ENCODE measurements around the gene JAZF1.

DNA sequence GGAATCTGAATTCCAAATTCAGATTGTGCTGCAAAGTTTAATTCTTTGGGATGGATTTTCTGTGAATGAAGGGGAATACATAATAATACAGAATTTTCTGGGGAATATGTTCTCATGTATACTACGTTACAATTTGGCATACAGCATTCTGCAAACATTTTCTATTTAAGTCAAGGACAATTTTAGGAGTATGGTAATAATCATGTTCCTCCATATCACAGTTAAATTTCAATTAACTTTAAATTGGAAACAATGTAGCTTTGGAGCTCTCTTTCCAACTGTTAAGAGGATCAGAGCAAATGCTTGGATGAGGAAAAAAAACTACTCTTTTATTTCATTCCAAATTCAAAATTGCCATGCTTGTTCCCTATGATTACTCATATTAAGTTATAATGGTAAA, 217.5 kb downstream of the JAZF1 start:
- TF ChIP-seq TAF1 (IDR thresholded peaks at IDR 0.05; ENCODE audit: borderline replicate concordance, insufficient read depth, low read length) (no peak), POLR2AphosphoS5 (IDR thresholded peaks at IDR 0.05; ENCODE audit: low read depth, low read length) (no peak), SIN3A (IDR thresholded peaks at IDR 0.05; ENCODE audit: borderline replicate concordance, insufficient read depth, low read length) (no peak)
- TF ChIP-seq, protein P1, sequence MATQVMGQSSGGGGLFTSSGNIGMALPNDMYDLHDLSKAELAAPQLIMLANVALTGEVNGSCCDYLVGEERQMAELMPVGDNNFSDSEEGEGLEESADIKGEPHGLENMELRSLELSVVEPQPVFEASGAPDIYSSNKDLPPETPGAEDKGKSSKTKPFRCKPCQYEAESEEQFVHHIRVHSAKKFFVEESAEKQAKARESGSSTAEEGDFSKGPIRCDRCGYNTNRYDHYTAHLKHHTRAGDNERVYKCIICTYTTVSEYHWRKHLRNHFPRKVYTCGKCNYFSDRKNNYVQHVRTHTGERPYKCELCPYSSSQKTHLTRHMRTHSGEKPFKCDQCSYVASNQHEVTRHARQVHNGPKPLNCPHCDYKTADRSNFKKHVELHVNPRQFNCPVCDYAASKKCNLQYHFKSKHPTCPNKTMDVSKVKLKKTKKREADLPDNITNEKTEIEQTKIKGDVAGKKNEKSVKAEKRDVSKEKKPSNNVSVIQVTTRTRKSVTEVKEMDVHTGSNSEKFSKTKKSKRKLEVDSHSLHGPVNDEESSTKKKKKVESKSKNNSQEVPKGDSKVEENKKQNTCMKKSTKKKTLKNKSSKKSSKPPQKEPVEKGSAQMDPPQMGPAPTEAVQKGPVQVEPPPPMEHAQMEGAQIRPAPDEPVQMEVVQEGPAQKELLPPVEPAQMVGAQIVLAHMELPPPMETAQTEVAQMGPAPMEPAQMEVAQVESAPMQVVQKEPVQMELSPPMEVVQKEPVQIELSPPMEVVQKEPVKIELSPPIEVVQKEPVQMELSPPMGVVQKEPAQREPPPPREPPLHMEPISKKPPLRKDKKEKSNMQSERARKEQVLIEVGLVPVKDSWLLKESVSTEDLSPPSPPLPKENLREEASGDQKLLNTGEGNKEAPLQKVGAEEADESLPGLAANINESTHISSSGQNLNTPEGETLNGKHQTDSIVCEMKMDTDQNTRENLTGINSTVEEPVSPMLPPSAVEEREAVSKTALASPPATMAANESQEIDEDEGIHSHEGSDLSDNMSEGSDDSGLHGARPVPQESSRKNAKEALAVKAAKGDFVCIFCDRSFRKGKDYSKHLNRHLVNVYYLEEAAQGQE (IDR thresholded peaks at IDR 0.05; ENCODE audit: insufficient read depth in 1 of 2, low read depth in 2 of 2, low read length in 2 of 2) = no peak
